ENCODE data around the gene RAB41.
"Not testable (repeated sequence)": the region's sequence is repeated elsewhere in the genome, so short reads cannot be mapped to it uniquely, and the experiment has no call there.

Gene RAB41

GRCh38 chrX:70289793-70290770 lies 8.1 kb downstream of the RAB41 start, which contains the start of the genes KIF4A and PDZD11:
TSS of gene KIF4A (plus strand) at chrX:70290104. CDS start at chrX:70290459, 355 bp downstream.
TSS of gene PDZD11 (minus strand) at chrX:70289927. CDS start at chrX:70289341, 586 bp downstream.
- DNase-seq (ENCODE audit: low read depth in 2 of 2), result peak; percentile 6 to 42

- DNase-seq (ENCODE audit: low read depth in 2 of 2), result no peak
These were observed 10.8 kb downstream of the RAB41 start for GRCh38 chrX:70292788-70293187.

- no peak for DNase-seq (ENCODE audit: low read depth in 2 of 2)
These were observed 11.6 kb downstream of the RAB41 start for GRCh38 chrX:70293621-70294020.

GRCh38 chrX:70301716-70302115 lies 19.7 kb downstream of the RAB41 start:
- DNase-seq (ENCODE audit: low read depth in 2 of 2), result no peak

- no peak for DNase-seq (ENCODE audit: low read depth in 2 of 2)
These were observed 31.5 kb downstream of the RAB41 start for GRCh38 chrX:70313503-70313902.

GRCh38 chrX:70322784-70323183 lies 40.8 kb downstream of the RAB41 start:
- DNase-seq (ENCODE audit: low read depth in 2 of 2), result no peak

GRCh38 chrX:70323628-70324027 lies 41.7 kb downstream of the RAB41 start:
- DNase-seq (ENCODE audit: low read depth in 2 of 2), result not testable (repeated sequence)

GRCh38 chrX:70324326-70324725 lies 42.4 kb downstream of the RAB41 start:
- no peak for DNase-seq (ENCODE audit: low read depth in 2 of 2)

GRCh38 chrX:70331161-70331560 lies 49.2 kb downstream of the RAB41 start:
- DNase-seq (ENCODE audit: low read depth in 2 of 2), result no peak

- DNase-seq (ENCODE audit: low read depth in 2 of 2), result no peak
These were observed 50.6 kb downstream of the RAB41 start for GRCh38 chrX:70332600-70332999.
